ENCODE results near the gene DPP6. TPM values are rescaled to one million over a fixed set of nuclear protein-coding genes. Genes with fewer than 3 reads are reported as not detected.

The DPP6 gene
- polyA plus RNA-seq, 4 donors: 42.7 to 61.2 (median 48.9) TPM

DNA sequence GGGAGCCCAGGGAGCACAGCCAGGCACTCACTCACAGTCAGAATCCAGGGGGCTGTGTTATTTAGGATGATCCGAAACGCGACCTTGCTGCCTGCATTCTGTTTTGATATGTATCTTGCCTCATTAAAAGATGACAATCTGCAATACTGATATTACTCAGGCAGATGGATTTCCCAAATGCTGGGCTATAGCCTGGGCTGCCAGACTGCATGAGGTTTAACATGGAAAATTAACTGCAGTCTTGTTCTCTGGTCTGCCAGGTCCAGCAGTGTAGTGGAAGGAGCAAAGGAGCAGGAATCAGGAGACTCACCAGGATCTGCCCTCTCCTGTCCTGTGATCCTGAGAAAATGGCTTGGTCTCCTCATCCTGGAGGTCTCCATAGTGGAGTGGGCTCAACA, 692.7 kb downstream of the DPP6 start:
- no peak for DNase-seq (ENCODE audit: low read depth in 4 of 4, low spot score in 3 of 4)

DNA sequence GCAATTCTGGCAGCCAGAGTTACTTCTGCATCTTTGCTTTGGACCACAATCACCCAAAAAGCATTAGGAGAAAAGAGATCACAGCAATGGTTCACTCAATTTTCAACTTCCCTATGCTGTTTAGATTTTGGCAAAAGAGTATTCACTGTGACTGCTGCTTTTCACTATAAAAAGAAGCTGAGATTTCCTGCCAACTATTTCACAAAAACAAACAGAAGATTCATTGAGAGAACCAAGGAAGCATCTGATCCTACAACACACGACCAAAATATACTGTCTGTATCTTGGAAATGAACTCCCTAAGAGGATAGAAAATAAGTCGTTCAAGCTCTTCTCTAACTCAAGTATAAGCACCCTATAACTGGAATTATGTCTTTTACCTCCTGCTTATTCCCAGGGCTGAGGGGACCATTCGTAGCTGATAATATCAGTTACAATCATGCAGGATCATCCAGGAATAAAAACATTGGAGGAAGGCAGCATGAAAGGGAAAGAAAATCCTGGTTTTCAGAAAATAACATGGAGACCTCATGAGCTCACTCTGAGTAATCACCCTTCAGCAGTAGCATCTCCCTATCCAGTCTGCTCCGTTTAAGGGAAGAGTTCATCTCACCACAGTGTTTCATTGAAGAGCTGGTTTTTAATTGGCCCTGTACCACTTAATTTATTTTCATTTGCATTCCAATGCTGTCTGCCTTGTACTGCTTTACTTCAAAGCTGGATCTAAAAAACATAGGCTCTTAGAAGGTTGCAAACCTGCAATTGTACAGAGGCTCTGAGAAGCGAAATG, 694.6 kb downstream of the DPP6 start:
- DNase-seq (ENCODE audit: low read depth in 4 of 4, low spot score in 3 of 4): no peak

GRCh38 chr7:154748089-154748786, 696.0 kb downstream of the DPP6 start:
- no peak for DNase-seq (ENCODE audit: low read depth in 4 of 4, low spot score in 3 of 4)

DNA sequence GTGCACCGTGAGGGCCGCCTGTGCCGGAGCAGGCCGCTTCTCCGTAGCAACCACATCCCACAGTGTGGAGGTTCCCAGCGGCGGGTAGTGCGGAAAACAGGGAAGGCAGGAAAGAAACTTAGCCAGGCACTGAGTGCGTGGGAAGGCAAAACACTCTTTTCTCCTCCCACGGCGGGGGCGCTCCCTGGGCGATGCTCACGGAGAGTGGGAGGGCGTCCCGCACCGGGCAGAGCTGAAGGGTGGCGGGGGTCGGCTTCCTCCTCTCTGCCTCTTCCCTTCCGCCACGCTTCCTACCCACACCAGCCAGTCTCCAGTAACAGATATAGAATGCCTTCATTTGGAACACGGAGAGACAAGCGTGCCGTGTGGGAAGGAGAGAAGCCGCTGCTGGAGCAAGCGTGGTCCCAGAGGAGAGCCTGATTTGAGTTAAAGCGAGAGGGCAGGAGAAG, 698.2 kb downstream of the DPP6 start:
- no peak for DNase-seq (ENCODE audit: low read depth in 4 of 4, low spot score in 3 of 4)

GRCh38 chr7:154753226-154753625, 701.0 kb downstream of the DPP6 start:
- DNase-seq (ENCODE audit: low read depth in 4 of 4, low spot score in 3 of 4): no peak

DNA sequence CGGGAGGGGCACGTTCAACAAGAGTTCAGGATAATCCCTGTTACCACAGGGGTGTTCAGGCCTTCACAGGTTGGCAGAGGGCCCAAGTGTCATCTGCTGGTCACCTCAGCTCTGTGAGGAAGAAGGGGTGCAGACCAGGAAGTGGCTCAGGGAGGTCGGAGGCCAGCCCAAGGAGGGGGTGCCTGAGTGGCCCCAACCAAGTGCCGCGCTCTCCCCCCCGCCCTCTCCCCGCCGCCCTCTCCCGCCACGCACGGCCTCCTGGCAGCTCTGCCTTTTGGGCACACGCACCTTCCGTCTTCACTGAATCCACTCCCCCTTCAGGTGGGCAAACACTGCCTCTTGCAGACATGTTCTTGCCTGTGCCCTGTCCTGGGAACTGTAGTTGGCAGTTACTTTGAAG, 705.6 kb downstream of the DPP6 start:
- no peak for DNase-seq (ENCODE audit: low read depth in 4 of 4, low spot score in 3 of 4)

DNA sequence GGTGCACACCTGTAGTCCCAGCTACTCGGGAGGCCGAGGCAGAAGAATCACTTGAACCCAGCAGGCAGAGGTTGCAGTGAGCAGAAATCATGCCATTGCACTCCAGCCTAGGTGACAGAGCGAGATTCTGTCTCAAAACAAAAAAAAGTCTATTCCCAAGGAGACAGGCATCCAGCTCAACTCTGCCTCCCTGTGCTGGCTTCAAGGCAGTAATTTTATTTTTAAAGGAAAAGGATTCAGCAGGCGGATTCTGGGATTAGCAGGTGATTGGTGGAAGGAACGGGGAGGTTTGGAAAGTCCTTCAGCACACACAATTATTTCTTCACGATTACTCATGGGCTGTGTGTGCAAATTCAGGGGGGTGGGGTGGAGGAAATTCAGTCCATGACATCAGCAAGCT, 707.8 kb downstream of the DPP6 start:
- DNase-seq (ENCODE audit: low read depth in 4 of 4, low spot score in 3 of 4): no peak

GRCh38 chr7:154765118-154765517, 712.9 kb downstream of the DPP6 start:
- DNase-seq (ENCODE audit: low read depth in 4 of 4, low spot score in 3 of 4): no peak

GRCh38 chr7:154767142-154767541, 714.9 kb downstream of the DPP6 start:
- no peak for DNase-seq (ENCODE audit: low read depth in 4 of 4, low spot score in 3 of 4)

DNA sequence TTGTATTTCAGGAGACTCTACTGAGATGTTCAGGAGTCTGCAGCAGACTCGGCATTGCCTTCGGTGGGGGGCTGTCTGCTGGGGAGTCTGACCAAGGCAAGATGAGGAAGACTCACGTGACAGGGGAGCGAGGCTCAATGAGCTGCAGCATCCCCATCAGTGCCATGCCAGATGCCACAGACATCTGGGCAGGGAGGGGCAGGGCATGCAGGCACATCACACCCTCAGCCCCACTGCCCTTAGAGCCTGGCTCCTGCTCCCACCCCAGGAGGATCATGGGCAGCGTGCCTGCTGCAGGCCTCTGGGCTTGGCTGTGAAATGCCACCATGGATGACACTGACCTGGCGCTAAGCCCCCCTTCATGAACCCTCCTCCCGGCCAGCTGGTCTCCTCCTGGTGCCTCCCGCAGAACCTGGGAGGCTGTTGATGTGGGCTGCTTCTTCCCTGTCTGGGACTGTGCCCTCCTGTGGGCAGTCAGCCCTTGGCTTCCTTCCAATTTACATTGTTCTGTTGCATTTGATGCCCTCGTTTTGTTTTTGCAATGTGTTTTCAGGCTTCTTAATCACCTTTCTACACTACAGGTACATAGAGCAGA, 715.7 kb downstream of the DPP6 start:
- no peak for DNase-seq (ENCODE audit: low read depth in 4 of 4, low spot score in 3 of 4)

- no peak for DNase-seq (ENCODE audit: low read depth in 4 of 4, low spot score in 3 of 4)
Measured at GRCh38 chr7:154769001-154769400, 716.8 kb downstream of the DPP6 start.

- no peak for DNase-seq (ENCODE audit: low read depth in 4 of 4, low spot score in 3 of 4)
Measured at GRCh38 chr7:154769527-154769926, 717.3 kb downstream of the DPP6 start.

- DNase-seq (ENCODE audit: low read depth in 4 of 4, low spot score in 3 of 4): no peak
Measured at GRCh38 chr7:154770361-154770760, 718.2 kb downstream of the DPP6 start.

- no peak for DNase-seq (ENCODE audit: low read depth in 4 of 4, low spot score in 3 of 4)
Measured at GRCh38 chr7:154770962-154771361, 718.8 kb downstream of the DPP6 start.

DNA sequence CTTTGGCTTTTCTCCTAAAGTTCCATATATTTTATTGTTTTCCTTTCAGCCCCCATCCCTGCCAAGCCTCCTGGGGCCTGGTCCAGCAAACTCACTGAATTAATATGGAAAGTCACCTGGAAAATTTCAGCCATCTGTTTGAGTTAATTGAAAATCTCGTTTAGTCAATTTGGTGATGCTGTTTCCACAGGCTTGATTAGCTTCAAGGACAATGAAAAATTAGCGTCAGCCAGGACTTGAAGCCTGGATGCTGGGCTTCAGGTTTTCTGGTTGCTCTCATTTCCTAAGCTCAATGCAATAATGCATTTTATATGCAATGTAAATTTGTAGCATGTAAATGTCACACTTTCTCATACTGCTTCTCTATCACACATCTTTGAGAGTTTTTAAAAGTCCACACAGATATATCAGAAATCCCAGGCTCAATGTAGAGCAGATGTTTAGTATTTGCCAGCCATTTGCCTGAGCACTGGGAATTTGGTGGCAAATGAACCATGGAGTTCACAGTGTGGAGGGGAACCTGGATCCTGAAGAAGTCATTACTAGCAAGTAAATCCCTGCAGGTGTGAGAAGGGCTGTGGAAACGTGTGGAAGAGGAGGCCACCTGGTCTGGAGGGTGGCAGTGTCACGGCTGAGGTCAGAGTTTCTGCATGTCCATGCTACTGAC, 722.2 kb downstream of the DPP6 start:
- DNase-seq (ENCODE audit: low read depth in 4 of 4, low spot score in 3 of 4): no peak

DNA sequence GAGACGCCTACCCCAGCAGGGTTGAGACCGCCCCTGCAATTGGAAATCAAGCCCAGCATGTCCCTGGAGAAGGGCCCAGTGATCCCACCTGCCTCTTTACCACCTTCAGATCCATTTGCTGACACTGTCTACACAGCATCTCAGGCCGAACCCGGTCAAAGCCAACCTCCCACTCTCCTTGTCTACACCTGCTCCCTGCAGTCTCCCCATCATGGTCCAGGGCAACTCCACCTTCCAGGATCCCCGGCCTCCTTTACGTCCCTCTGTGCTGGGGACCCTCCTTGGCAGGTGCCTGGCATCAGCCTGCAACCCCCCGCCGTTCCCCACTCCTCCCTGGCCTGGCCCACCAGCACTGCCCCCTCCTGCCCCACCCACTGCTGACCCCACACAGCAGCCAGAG, 723.5 kb downstream of the DPP6 start:
- no peak for DNase-seq (ENCODE audit: low read depth in 4 of 4, low spot score in 3 of 4)

DNA sequence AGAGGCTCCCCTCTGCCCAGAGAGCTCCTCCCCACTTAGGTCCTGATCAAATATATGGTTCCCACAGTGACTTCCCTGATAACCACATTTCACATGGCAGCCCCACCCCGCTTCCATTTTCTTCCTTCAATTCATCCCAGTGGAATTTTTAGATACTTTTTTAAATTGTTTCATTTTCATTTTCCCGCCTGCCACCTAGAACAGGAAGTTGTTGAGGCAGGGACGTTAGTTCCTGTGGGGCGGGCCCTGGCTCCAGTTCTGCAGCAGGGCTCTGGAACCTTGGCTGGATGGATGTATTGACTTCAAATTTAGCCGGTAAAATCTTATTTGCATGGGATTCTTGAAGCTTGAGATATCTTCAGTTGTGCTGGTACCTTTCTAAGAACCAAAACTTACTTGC, 724.2 kb downstream of the DPP6 start:
- DNase-seq (ENCODE audit: low read depth in 4 of 4, low spot score in 3 of 4): no peak

GRCh38 chr7:154777023-154777422, 724.8 kb downstream of the DPP6 start:
- no peak for DNase-seq (ENCODE audit: low read depth in 4 of 4, low spot score in 3 of 4)

DNA sequence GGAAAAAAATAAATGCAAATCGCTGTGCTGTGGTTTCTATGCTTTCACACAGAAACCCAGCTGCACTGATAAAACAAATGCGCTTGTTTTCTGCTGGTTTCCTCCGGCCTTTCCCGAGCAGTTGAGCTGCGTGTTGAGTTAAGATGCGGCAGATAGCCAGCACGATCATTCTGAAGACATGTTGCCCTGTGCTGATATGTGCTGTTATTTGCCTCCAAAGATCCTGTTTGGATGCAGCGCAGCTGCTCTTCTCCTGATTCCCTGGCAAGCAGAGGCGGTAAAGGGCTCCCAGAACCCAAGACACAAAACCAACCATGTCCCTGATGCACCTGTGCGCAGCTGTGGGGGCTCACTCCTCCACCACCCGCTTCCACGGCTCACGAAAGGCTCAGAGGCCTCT, 725.3 kb downstream of the DPP6 start:
- DNase-seq (ENCODE audit: low read depth in 4 of 4, low spot score in 3 of 4): no peak

GRCh38 chr7:154777908-154778307, 725.7 kb downstream of the DPP6 start:
- DNase-seq (ENCODE audit: low read depth in 4 of 4, low spot score in 3 of 4): no peak

All from right renal pelvis (tissue), 4 donors.